Activated T-cell treated with anti-CD3 and anti-CD28 coated beads for 1 hour (primary cell): ENCODE results near the gene BLCAP.

Experiments used
- DNase-seq: peaks from one replicate; pipeline ENCODE4 v3.0.0-alpha.2; 2020; ENCODE audit warnings: low read depth

Gene BLCAP

DNA sequence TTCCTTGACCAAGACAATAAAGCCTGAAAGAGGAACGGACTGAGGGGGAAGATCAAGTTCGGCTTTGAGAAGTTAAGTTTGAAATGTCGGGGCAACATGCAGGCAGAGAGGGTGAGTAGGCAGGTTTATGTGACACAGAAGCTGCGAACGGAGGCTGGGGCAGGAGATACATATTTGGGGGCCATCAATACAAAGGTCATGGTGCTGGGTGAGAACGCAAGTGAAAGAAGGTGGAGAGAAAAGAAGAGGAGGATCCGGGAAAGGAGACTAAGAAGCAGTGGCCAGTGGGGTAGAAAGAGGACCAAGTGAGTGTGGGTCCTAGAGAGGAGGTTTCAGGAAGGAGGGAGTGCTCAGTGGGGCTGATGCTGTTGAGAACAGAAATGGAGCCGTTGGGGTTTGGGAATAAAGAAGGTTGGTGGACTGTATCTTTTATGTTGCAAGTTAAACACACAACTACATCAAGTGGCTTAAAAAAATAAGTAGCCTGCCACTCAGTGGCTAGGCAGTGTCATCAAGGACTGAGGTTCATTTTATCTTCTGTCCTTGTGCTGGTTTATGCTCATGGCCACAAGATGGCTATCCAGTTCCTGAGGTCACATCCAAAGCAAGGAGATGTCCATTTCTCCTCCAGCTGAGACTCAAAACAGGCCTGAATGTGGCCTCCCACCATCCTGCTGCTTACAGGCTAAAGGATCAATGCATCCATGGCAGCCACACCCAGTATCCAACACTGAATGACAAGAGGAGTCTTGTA lies 1.7 kb upstream of the BLCAP start:
- no peak for DNase-seq

DNA sequence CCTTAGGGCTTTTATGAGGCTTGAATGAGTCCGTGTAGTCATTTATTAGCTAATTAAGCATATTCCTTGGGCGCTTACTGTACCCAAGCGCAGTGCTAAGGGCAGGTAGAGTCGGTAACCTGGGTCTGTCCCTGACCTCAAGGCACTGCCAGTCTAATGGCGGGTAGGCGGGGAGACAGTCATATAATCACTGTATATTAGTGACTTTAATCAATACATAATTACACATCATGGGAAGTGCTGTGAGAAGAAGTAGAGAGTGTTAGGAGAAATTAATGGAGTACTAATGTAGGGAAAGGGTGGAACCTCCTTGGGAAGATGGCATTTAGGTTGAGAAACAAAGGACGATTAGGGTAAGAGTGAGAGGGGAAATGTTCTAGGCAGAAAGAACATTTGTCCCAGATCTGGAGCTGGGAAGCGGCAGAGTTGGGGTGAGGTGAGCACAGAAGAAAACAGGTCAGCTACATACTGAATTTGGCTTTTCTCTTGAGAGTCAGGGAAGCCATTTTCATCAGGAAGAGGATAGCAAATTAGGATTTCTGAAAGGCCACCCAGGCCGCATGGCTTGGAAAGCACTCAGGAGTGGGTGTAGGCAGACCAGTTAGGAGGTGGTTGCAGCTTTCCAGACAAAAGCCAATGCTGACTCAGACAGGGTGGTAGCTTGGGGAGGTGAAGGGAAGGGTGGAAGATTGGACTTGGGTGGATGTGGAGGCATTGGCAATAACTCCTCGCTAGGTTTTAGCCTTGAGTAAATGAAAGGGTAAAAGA lies 954 bp upstream of the BLCAP start:
- no peak for DNase-seq

GRCh38 chr20:37526839-37527637 lies 638 bp downstream of the BLCAP start:
- no peak for DNase-seq

DNA sequence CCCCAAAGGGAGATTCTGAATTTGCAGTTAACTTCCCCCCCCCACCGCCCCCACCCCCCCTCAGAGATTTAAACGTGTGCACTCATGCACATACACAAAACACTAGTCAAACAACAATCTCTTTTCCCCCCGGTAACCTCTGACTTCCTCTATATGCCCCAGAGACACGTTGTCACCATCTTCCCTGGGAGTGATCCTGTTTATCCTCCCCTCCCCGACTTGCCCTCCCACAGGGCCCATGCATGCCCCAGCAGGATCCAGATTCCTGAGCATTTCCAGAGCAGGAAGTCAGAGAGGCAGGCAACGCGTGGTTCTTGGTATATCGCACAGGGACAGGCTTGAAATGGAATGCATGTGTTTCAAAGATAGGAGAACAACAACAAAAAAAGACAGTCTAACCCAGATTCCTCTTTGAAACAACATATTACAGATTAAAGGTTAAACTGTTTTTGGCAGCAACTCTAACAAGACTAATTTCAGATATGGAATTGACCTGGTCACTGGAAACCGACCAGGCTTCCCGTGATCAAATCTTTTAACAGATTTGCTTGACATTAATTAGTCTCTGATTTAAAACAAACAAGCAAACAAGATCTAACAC lies 1.3 kb downstream of the BLCAP start:
- no peak for DNase-seq

DNA sequence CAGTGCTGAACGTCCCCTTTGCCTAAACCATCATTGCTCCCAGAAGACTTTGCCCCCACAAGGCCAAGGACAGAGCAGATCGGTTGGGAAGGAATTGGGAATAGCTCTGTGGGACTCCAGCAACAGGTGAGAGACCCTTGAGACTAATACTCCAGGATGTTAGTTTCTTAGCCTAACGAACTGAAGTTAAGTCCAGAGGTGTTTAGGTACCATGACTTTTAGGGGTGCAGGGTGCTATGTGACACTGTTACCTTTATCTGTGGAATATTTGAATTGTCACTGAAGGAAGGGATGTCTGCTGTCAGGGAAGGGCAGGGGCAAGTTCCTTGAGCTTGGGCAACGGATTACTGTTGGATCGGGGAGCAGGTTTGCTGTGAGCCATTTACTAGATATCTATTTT lies 1.9 kb downstream of the BLCAP start:
- DNase-seq: no peak

DNA sequence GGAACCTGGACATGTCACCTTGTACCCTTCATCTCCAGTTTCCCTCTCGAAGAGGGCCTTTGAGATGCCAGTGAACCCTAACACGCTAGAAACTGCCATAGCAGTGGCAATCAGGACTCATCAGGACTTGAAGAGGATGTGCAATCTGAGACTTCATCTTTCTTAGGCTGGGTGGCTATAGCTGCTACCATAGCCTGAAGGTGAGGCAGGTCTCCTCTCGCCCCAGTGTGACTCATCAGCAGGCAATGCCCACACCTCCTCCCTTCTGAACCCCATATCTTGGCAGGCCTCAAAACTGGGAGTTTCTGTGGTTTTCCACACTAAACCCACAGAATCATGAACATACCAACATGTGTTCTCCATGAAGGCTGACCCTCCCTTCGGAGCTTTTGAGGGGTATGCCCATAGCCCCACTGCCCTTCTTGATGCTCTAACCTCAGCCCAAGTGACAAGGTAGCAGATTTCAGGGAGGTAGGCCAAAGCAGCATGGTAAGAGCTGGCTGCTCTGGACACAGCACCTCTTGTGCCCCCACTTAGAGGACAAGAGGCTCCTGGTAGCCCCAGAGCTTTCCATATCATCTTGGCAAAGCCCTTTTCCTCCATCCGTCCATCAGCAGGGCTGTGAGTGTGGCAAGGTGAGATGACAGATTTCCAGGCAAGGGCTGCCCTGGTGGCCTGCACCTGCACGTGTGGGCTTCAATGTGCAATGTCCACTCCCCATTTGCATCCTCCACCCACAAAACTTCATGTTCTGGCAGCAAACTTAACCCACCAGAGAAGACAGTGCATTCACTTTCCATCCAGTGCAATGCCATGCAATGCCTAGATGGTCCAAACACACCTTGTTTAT lies 2.6 kb downstream of the BLCAP start:
- DNase-seq: no peak

DNA sequence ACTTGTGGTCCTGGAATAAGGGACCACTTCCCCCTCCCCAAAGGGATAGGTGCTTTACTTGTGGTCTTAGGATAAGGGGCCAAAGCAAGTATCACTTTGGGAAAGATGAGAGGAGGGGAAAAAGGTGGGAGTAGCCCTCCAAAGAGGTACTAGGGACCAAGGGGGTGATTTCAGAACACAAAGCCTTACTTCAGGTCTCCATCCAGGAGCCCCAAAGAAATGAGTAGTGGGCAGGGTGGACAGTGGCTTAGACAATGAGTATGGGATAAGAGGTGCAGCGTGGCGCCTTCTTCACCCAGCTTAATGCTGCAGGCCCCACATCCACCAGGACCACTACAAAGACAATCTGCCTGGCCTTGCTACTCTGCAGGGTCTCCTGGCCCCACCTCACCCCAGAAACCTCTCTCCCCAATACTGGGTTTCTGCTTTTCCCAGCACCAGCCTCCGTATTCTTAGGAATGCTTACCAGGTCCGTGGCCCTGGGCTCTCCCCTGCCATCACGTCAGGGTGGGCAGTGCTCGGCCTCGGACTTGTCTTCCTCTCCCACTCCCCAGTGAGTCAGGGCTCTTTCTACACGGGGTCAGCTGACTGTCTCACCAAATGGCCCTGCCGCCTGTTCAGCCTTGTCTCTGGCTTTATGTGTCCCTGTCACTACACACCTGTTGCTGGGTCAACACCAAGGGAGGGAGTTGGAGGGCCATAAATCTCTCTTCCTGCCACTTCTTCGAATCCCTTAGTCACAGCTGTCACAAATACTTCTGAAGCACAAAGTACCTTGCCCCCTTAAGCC lies 3.6 kb downstream of the BLCAP start:
- DNase-seq: no peak

DNA sequence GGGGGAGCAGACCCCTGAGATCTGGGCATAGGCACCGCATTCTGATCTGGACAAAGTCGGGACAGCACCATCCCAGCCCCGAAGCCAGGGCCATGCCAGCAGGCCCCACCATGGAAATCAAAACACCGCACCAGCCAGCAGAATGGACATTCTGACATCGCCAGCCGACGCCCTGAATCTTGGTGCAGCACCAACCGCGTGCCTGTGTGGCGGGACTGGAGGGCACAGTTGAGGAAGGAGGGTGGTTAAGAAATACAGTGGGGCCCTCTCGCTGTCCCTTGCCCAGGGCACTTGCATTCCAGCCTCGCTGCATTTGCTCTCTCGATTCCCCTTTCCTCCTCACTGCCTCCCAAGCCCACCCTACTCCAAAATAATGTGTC lies 4.7 kb downstream of the BLCAP start:
- no peak for DNase-seq

DNA sequence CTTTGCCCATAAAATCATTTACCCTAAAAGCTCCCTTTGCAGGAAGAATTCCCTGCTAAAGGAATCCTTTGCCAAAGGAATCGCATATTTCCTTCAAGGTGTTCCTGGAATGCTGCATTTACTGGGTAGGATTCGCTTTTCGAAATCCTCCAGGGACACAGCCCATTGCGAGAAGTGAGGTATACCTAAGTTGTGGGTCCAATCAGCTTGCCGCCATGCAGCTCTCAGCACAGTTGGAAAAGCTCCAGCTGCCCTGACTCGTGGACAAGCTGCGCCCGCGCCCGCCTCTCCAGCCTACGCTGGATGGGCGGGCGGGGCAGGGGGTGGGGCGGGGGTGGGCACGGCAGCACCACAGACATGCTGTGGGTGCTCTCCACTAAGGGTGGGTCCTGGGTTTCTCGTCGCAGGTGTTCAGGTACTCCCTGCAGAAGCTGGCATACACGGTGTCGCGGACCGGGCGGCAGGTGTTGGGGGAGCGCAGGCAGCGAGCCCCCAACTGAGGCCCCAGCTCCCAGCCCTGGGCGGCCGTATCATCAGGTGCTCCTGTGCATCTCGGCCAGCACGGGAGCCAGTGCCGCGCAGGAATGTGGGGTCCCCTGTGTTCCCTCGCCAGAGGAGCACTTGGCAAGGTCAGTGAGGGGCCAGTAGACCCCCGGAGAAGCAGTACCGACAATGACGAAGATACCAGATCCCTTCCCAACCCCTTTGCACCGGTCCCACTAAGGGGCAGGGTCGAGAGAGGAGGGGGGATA lies 5.2 kb downstream of the BLCAP start:
- DNase-seq: no peak

- no peak for DNase-seq
These were observed 6.5 kb downstream of the BLCAP start, which contains the start of gene NNAT for GRCh38 chr20:37521061-37521771. Gene NNAT (plus strand): TSS chr20:37521250. CDS start chr20:37521332, 82 bp downstream.

GRCh38 chr20:37520419-37520955 lies 7.2 kb downstream of the BLCAP start:
- no peak for DNase-seq

- DNase-seq: no peak
These were observed 7.9 kb downstream of the BLCAP start for GRCh38 chr20:37519508-37520418.

GRCh38 chr20:37518606-37519507 lies 8.8 kb downstream of the BLCAP start:
- DNase-seq: no peak

- no peak for DNase-seq
These were observed 9.6 kb downstream of the BLCAP start for GRCh38 chr20:37518059-37518458.

DNA sequence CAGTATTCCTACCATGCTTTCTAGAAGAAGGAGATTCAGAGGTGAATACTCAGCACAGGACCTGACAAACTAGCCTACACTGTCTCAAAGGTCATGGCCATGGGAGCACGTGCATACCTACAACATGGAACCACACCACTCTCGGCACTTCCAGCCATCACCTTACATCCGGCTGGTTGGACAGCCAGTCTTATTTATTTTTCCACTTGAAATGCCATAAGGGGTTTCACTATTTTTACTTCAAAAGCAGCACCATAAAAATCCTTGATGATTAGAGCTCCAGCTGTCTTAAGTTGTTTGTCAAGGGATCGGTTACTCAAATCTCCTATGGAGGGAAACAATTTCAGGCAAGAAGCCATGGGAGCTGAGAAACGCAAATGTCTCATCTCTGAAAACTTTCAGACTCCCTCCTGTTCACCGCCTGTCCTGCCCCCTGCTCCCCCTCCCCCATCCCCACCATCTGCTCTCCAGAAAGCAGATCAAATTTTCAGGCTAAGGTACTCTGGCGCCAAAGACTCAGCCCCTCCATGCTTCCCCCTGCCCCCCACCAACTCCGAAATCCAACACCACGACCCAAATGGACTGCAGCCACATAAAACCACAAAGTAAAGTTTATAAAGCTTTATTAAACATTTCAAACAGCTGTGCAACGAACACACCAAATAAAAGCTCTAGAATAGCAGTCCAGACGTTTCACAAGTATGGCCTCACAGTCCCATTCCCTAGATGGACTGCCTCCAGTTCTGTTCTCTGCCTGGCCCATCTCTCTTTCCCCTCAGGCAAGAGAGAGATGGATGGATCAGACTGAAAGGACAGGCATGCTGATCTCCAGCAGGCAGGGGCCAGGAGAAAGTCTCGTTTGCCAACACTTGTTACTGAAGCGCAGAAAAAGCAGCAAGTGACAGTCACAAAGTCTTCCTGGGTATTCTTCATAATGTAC lies 10.6 kb downstream of the BLCAP start:
- no peak for DNase-seq

- no peak for DNase-seq
These were observed 11.8 kb downstream of the BLCAP start for GRCh38 chr20:37515876-37516275.
